HEK293 (cell line): ENCODE results near the gene IRS1.
A peak's percentile ranks its signal among the peaks of the same experiment; 100 is the strongest.

ENCODE experiments used
- CTCF ChIA-PET: fragments of 350-600 bp; formaldehyde crosslinking; extraction: SDS; loops from one replicate; lab custom pipeline; 2021; ENCODE audit warnings: antibody characterized with exemption; lab: Yijun Ruan, JAX
- POLR2A ChIA-PET: fragments of 300-600 bp; formaldehyde crosslinking; extraction: SDS; loops from one replicate; lab custom pipeline; 2020; ENCODE audit warnings: antibody characterized with exemption, inconsistent platforms; lab: Yijun Ruan, JAX
- H3K27ac ChIP-seq: fragments of 200-500 bp; sonication (Bioruptor generic); 2 replicates; pipeline ENCODE4 v1.5.1; 2014; ENCODE audit warnings: low read depth, low read length, control low read depth, inconsistent platforms; ENCODE audit errors: extremely low read depth
- H3K36me3 ChIP-seq, 2 experiments: fragments of 200-500 bp in 1 of 2; sonication (Bioruptor generic) in 1 of 2; 1 replicate in 1 of 2; 2 replicates in 1 of 2; pipeline ENCODE4 v1.5.1; 2014 to 2017; ENCODE audit warnings: inconsistent platforms in 2 of 2, low read length in 2 of 2; ENCODE audit not compliant: control insufficient read depth in 2 of 2, insufficient read depth in 1 of 2
- H3K4me1 ChIP-seq: fragments of 200-500 bp; sonication (Bioruptor generic); 2 replicates; pipeline ENCODE4 v1.5.1; 2014; ENCODE audit warnings: mild to moderate bottlenecking, low read length, inconsistent platforms; ENCODE audit not compliant: control insufficient read depth, insufficient read depth
- H3K4me3 ChIP-seq: 2 replicates; pipeline ENCODE4 v1.5.1; 2011; ENCODE audit warnings: low read depth, mild to moderate bottlenecking, control low read depth, low read length, moderate library complexity
- H3K9me3 ChIP-seq: fragments of 200-500 bp; sonication (Bioruptor generic); 2 replicates; pipeline ENCODE4 v1.5.1; 2014; ENCODE audit warnings: low read depth, low read length, inconsistent platforms; ENCODE audit not compliant: control insufficient read depth, insufficient read depth
- BCL6B ChIP-seq: fragments of 450-650 bp; formaldehyde crosslinking; IDR thresholded peaks from 2 replicates; pipeline ENCODE4 v1.5.1; 2017; ENCODE audit warnings: missing biosample characterization, missing genetic modification characterization
- GFI1B ChIP-seq: fragments of 450-650 bp; formaldehyde crosslinking; IDR thresholded peaks from 2 replicates; pipeline ENCODE4 v1.5.1; 2016; ENCODE audit warnings: missing biosample characterization, missing genetic modification characterization
- GLI4 ChIP-seq: fragments of 450-650 bp; formaldehyde crosslinking; IDR thresholded peaks from 2 replicates; pipeline ENCODE4 v1.5.1; 2016; ENCODE audit warnings: missing biosample characterization, missing genetic modification characterization
- INSM2 ChIP-seq: fragments of 450-650 bp; formaldehyde crosslinking; IDR thresholded peaks from 2 replicates; pipeline ENCODE4 v1.5.1; 2016; ENCODE audit warnings: missing biosample characterization, missing genetic modification characterization
- KLF17 ChIP-seq: fragments of 450-650 bp; formaldehyde crosslinking; IDR thresholded peaks from 2 replicates; pipeline ENCODE4 v1.5.1; 2016; ENCODE audit warnings: missing biosample characterization, missing genetic modification characterization
- MZF1 ChIP-seq: fragments of 450-650 bp; formaldehyde crosslinking; IDR thresholded peaks from 2 replicates; pipeline ENCODE4 v1.5.1; 2017; ENCODE audit warnings: missing biosample characterization, missing genetic modification characterization, borderline replicate concordance
- PRDM4 ChIP-seq: fragments of 450-650 bp; formaldehyde crosslinking; IDR thresholded peaks from 2 replicates; pipeline ENCODE4 v1.5.1; 2017; ENCODE audit warnings: missing biosample characterization, missing genetic modification characterization
- RBAK ChIP-seq: fragments of 450-650 bp; formaldehyde crosslinking; IDR thresholded peaks from 2 replicates; pipeline ENCODE4 v1.5.1; 2016; ENCODE audit warnings: missing biosample characterization, missing genetic modification characterization
- SETDB1 ChIP-seq: IDR thresholded peaks from one replicate; pipeline ENCODE4 v1.6.1; 2017; ENCODE audit warnings: mild to moderate bottlenecking, low read length, moderate library complexity, mixed read lengths; ENCODE audit not compliant: insufficient read length
- TRIM28 ChIP-seq: IDR thresholded peaks from 2 replicates; pipeline ENCODE4 v1.6.1; 2011; ENCODE audit warnings: low read length, control low read depth, borderline replicate concordance
- WT1 ChIP-seq: fragments of 450-650 bp; formaldehyde crosslinking; IDR thresholded peaks from 2 replicates; pipeline ENCODE4 v1.5.1; 2016; ENCODE audit warnings: missing biosample characterization, missing genetic modification characterization
- ZNF184 ChIP-seq: fragments of 450-650 bp; IDR thresholded peaks from 2 replicates; pipeline ENCODE4 v1.5.1; 2018; ENCODE audit warnings: missing biosample characterization, mild to moderate bottlenecking, missing genetic modification characterization
- ZNF2 ChIP-seq: fragments of 450-650 bp; formaldehyde crosslinking; IDR thresholded peaks from 2 replicates; pipeline ENCODE4 v1.5.1; 2016; ENCODE audit warnings: missing biosample characterization, missing genetic modification characterization
- ZNF202 ChIP-seq: fragments of 450-650 bp; formaldehyde crosslinking; IDR thresholded peaks from 2 replicates; pipeline ENCODE4 v1.5.1; 2016; ENCODE audit warnings: missing biosample characterization, missing genetic modification characterization, borderline replicate concordance
- ZNF214 ChIP-seq: fragments of 450-650 bp; formaldehyde crosslinking; IDR thresholded peaks from 2 replicates; pipeline ENCODE4 v1.5.1; 2017; ENCODE audit warnings: missing biosample characterization, mild to moderate bottlenecking, missing genetic modification characterization, borderline replicate concordance
- ZNF26 ChIP-seq: fragments of 450-650 bp; formaldehyde crosslinking; IDR thresholded peaks from 2 replicates; pipeline ENCODE4 v1.5.1; 2016; ENCODE audit warnings: missing biosample characterization, missing genetic modification characterization
- ZNF280C ChIP-seq: fragments of 450-650 bp; formaldehyde crosslinking; IDR thresholded peaks from 2 replicates; pipeline ENCODE4 v1.5.1; 2016; ENCODE audit warnings: missing biosample characterization, missing genetic modification characterization
- ZNF433 ChIP-seq: fragments of 450-650 bp; formaldehyde crosslinking; IDR thresholded peaks from 2 replicates; pipeline ENCODE4 v1.5.1; 2016; ENCODE audit warnings: missing biosample characterization, missing genetic modification characterization, low read depth
- ZNF521 ChIP-seq: fragments of 450-650 bp; formaldehyde crosslinking; IDR thresholded peaks from 2 replicates; pipeline ENCODE4 v1.5.1; 2017; ENCODE audit warnings: missing biosample characterization, mild to moderate bottlenecking, missing genetic modification characterization
- ZNF548 ChIP-seq: fragments of 450-650 bp; formaldehyde crosslinking; IDR thresholded peaks from 2 replicates; pipeline ENCODE4 v1.5.1; 2016; ENCODE audit warnings: missing biosample characterization, missing genetic modification characterization
- ZNF621 ChIP-seq: fragments of 450-650 bp; formaldehyde crosslinking; IDR thresholded peaks from 2 replicates; pipeline ENCODE4 v1.5.1; 2017; ENCODE audit warnings: missing biosample characterization, missing genetic modification characterization
- ZNF639 ChIP-seq: fragments of 450-650 bp; formaldehyde crosslinking; IDR thresholded peaks from 2 replicates; pipeline ENCODE4 v1.5.1; 2016; ENCODE audit warnings: missing biosample characterization, missing genetic modification characterization
- ZNF768 ChIP-seq: fragments of 450-650 bp; formaldehyde crosslinking; IDR thresholded peaks from 2 replicates; pipeline ENCODE4 v1.5.1; 2018; ENCODE audit warnings: missing biosample characterization, mild to moderate bottlenecking, missing genetic modification characterization
- ZSCAN23 ChIP-seq: fragments of 450-650 bp; formaldehyde crosslinking; IDR thresholded peaks from 2 replicates; pipeline ENCODE4 v1.5.1; 2016; ENCODE audit warnings: missing biosample characterization, missing genetic modification characterization

The IRS1 gene

GRCh38 chr2:226756131-226756530 is 43.5 kb downstream of the IRS1 start:
- CTCF ChIA-PET, result interaction anchor here (0.8 kb wide), 1 partner anchor 17 kb away, joined by 4 read pairs; no protein-coding TSS in a partner anchor
- TF ChIP-seq SETDB1 (no peak), PRDM4 (no peak), ZNF639 (no peak), ZNF184 (tag by site-specific recombination) (0 out of 2 replicates have a peak, but pooled peaks have one; percentile 11), GFI1B (tag by site-specific recombination) (peak; percentile 53; the same call in 1 of the 2 replicates), ZNF280C (tag by site-specific recombination) (no peak), GLI4 (tag by site-specific recombination) (no peak), TRIM28 (peak; percentile 30; the same call in 1 of the 2 replicates)
- Histone ChIP-seq H3K9me3 (no peaks in the 10 kb centered on the region), H3K27ac (peak overlapping the region; percentile 51; the same call in 1 of the 2 replicates), H3K36me3 (no peaks in the 10 kb centered on the region), H3K4me3 (no peak overlapping the region), H3K4me1 (peaks cover 39% of the 10 kb centered on the region)
- POLR2A ChIA-PET, result interaction anchor here (0.7 to 1.4 kb wide), 3 partner anchors 9 to 17 kb away, joined by 3 to 5 read pairs (median 4); no protein-coding TSS in a partner anchor

GRCh38 chr2:226755631-226756030 is 44.0 kb downstream of the IRS1 start:
- CTCF ChIA-PET, result interaction anchor here (0.8 to 1.4 kb wide), 3 partner anchors 14 to 539 kb away, joined by 3 to 6 read pairs (median 4); no protein-coding TSS in a partner anchor
- TF ChIP-seq ZNF768 (tag by site-specific recombination), result no peak
- no peak for TF ChIP-seq ZNF2
- TF ChIP-seq BCL6B (tag by site-specific recombination), result no peak
- TF ChIP-seq ZNF202 (tag by site-specific recombination), result no peak
- no peak for TF ChIP-seq ZNF26
- TF ChIP-seq INSM2, result no peak
- TF ChIP-seq ZSCAN23 (tag by site-specific recombination), result no peak
- TF ChIP-seq KLF17, result no peak
- no peak for TF ChIP-seq ZNF548 (tag by site-specific recombination)
- no peak for TF ChIP-seq ZNF433
- TF ChIP-seq RBAK (tag by site-specific recombination), result no peak
- TF ChIP-seq ZNF214 (tag by site-specific recombination), result no peak
- TF ChIP-seq ZNF621 (tag by site-specific recombination), result no peak
- no peak for TF ChIP-seq MZF1 (tag by site-specific recombination)
- TF ChIP-seq WT1 (tag by site-specific recombination), result no peak
- TF ChIP-seq ZNF521 (tag by site-specific recombination), result no peak
- Histone ChIP-seq H3K4me1 (peaks cover 39% of the 10 kb centered on the region), H3K4me3 (no peak overlapping the region), H3K27ac (peak overlapping the region; percentile 51; the same call in 1 of the 2 replicates), H3K9me3 (no peaks in the 10 kb centered on the region), H3K36me3 (no peaks in the 10 kb centered on the region)
- POLR2A ChIA-PET, result interaction anchor here (0.7 to 1.4 kb wide), 3 partner anchors 9 to 18 kb away, joined by 3 to 5 read pairs (median 4); no protein-coding TSS in a partner anchor
